IPS-11a (cell line): Measurements from ENCODE around the gene BICDL1.

Source experiments
- H3K4me3 ChIP-seq: one replicate; pipeline ENCODE4 v1.5.1; 2013; ENCODE audit warnings: low read depth, low read length, control low read depth

Gene BICDL1

DNA sequence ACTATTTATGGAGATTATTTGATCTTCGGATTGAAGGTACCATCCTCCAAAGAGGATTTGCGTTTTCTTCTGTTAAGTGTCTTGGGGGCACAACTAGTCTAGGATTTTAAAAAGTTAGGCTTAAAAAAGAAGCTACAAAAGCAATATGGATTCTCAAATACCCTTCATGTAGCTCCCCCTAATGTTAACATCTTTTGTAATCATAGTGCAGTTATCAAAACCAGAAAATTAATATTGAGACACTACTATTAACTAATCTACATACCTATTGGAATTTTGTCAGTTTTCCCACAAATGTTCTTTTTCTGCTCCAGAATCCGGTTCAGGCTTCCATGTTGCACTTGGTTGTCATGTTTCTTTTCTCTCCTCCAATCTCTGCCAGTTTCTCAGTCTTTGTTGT is 62.5 kb downstream of the BICDL1 start:
- H3K4me3 ChIP-seq: no peak overlapping the region

DNA sequence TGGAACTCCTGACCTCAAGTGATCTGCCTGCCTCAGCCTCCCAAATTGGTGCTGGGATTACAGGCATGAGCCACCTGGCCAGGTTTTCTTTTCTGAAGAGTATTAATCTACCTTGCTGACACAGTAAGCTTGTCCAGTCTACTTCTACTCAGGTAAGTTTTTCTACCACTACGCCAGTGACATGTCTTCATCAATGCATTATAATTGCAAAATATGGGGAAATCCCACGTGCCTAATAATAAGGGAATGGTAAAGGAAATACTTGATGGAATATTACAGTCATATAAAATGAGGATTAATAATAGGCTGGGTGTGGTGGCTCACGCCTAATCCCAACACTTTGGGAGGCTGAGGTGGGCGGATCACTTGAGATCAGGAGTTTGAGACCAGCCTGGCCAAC is 65.3 kb downstream of the BICDL1 start:
- no peak overlapping the region for H3K4me3 ChIP-seq

DNA sequence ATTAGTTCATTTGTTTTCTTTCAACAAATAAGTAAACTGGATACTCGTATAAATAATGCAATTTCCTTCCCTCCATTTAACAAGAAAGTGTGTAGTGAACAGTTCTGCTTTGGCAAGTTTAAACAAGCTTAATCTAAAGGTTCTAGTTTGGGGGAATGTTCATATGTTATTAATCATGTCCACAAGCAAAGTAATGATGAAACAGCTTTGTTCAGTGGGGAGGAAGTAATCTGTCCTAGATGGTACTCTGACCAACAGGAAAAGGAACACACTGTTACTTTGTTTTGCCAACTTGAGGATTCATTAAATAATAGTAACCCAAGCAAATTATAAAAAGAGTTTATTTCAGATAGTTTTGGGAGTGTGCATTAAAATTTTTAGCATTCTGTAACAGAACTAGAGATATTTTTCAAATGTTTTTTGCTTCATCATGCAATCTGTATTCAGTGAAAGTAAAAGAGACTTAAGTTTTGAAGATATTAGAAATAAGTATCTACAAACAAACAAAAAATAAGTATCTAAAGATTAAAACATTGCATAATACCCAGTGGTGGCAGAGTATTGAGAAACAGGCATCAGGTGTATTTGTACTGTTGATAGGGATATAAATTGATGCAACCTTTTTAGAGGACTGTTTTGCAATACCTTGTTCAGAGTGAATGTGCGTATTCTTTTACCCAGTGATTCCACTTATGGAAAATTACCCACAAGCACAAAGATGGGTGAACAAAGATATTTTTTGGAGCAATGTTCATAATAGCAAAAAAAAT is 66.4 kb downstream of the BICDL1 start:
- H3K4me3 ChIP-seq: no peak overlapping the region

DNA sequence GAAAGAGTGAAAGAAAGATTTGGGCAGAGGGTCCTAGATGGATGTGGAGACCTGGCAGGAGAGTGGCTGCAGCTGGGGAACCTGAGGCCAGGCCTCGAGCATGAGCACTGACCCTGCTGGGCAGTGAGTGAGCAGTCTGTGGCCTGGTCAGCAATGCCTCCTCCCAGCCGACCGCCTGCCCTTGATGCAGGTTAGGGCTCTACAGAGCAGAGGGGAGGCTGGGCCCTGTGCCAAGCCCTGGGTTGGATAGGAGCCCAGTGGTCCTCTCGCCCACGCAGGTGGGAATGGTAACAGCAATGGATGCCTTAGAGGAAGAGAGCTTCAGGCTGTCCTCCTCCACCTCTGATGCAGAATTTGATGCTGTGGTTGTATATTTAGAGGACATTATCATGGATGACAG is 67.7 kb downstream of the BICDL1 start:
- no peak overlapping the region for H3K4me3 ChIP-seq

DNA sequence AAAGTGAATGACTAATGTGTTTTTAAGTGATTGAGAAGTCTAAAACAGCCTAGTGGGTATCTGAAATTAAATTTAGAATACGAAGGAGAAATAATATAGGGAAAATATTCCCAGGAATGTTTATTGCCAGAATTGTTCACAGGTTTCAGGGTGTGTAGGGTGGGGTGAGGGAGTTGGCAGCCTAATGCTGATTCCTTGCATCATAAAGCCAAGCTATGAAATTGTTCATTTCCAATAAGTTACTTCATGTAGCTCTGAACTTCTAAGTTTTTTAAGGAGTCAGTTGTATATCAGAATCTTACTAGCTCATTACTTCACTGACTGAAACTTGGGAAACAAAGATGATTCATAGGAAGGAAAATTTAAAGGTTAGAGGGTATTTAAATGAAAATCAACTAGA is 71.2 kb downstream of the BICDL1 start:
- no peak overlapping the region for H3K4me3 ChIP-seq

DNA sequence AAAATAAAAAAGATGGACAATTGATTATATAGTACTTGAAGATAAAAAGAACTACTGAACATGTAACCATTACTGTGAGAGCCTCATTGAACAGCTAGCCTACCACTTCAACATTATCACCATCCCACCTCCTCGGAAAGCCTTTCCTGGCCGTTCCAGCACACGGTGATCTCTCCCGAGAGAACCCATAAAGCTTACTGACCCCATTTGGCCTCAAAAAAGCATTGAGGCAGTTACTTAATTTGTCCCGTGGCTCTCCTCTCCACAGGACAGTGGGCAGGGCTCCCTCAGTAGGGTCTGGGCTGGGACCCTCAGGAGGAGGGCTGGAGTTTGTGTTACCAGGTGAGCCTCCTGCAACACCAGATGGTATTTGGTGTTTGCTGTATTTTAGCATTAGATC is 71.7 kb downstream of the BICDL1 start:
- no peak overlapping the region for H3K4me3 ChIP-seq

DNA sequence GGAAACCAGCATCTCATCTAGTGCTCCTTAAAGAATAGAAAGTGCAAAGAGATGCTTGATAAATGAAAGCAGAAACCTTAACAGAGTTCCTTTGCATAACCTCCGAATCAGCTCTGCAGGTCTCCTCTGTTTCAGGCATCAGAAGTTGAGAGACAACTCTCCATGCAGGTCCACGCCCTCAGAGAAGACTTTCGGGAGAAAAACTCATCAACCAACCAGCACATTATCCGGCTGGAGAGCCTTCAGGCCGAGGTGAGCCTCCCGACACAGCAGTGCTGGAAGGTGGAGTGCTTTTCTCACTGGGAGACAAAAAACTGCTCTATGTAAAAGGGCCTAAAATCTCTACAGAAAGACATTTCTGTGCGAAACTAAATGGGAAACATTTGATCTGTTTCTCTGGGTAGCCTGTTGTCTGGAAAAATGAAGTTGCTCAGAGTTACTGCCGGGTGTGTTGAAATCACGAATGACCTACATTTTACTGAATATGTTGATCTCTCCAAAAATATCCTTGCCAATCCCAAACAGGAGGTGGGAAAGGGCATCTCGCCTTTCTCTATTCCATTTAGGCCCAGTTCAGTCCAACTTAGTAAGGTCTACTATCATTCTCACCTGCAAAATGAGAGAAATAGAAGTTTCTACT is 72.7 kb downstream of the BICDL1 start:
- no peak overlapping the region for H3K4me3 ChIP-seq

DNA sequence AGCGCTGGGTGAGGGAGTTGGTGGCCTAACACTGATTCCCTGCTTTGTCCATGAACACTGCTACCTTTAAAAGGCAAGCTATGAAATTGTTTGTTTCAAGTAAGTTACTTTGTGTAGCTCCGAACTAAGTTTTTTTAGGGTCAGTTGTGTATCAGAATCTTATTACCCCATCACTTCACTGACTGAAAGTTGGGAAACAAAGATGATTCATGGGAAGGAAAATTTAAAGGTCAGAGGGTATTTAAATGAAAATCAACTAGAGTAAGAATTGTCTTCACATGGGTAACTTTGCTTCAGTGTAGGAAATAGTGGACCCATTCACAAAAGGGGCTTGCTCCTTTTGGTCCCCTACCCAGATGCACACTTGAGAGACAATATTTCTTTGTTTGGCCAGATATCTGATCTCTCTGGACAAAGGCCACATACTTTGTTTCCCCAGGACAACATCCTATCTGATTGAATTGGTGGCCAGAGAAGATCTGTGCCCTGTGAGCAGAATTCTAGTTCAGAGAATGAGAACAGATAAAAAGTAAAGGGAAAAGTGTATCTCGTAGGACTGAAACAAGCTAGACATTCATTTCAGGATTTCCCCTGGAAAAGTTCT is 74.0 kb downstream of the BICDL1 start:
- H3K4me3 ChIP-seq: no peak overlapping the region

DNA sequence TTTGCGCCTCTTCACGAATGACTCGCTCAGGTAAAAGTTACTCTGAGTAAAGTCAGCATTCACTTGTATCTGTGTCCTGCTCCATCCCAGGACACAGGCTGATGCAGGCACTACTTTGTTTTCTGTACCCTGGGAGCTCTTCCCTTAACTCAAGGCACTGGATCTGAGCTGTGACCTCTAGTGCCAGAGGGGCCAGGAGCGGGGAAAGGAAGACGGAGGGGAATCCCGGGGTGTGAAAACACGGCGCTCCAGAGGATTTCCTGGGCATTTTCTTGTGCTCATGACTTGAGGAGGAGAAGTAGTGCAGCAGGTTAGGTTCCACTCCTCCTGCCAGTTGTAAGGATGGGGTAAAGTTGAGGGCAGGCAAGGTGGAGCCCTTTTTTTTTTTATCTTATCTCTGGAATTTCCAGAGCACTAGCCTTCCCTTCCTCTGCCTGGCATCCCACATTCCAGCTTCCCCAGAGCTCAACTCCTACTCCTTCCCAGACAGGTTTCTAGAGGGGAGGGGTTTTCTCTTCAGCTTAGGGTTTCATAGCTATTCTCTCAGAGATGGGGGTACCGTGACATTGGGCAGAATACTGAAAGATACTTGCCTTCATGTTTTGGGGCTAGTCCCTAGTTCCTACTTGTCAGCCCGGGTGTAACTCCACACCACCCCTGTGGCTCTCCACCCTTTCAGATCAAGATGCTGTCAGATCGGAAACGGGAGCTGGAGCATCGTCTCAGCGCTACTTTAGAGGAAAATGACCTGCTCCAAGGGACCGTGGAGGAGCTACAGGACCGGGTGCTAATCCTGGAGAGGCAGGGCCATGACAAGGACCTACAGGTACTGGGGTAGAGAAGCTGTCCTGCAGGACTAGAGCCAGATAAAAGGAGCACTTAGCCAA is 75.3 kb downstream of the BICDL1 start:
- no peak overlapping the region for H3K4me3 ChIP-seq

DNA sequence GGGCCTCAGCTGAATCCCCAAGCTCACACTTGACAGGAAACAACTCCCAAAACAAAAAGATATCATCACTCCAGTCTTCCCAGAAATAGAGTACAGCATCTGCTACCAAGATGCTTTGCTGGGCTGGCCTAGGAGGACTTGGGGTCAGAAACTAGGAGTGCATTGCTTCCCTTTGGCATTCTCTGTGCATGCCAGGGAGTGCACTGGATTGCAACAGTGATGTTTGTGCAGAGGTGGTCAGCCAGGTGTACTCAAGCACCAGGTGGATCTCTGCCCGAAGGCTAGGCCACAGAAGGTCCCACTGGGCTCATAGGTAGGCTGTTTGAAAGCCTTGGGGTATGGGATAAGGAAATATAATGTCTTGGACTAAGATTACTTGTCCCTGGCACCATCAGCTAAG is 76.4 kb downstream of the BICDL1 start:
- no peak overlapping the region for H3K4me3 ChIP-seq

DNA sequence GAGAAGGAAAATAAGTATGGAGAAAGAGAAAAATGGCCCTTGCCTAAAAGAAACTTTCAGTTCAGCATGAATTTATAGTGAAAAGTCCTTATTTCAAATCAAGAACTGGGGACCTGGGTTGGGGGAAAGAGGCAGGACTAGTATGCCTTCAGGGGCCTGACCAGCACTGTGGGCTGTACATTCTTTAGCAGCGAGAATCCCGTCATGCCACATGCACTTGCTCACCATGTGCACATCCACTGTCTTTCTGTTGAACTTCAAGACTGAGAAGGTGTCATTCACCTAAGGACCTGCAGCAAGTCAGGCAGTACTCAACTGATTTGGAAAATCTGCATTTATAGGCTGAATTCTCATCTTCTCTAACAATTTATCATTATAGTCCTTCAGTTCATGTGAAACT is 77.3 kb downstream of the BICDL1 start:
- H3K4me3 ChIP-seq: no peak overlapping the region

DNA sequence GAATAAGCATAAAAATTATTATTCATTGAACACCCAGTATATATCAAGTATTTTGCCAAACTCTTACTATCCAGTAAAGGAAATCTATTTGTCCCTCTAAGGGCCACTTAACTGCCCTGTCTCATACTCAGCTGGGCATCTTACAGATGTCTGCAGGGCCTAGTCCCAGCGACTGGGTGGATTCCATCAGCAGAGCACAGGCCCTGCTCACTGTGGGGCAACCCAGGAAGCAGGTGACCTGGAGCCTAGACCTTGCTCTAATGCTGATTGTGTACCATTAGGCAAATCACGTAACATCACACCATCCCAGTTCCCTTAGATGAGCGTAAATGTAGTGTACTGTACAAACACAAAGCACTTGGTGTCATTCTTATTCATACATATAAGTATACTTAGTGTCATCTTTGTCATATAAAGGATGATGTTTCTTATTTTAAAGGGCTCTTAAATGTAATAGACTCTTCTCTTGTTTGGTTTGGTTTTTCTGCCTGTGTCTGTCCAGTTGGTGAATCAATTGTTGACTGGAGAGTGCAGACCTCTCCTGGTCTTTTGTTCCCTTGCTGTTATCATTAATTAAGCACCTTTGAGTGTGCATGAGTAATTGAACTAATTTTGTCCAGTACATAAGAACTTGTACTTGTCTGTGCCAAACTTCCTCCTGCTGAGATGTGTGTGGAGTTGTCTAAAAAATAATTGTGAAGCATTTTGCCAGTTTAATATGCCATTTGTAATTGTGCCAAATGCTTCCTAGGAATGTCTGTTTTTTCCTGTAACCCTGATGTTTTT is 78.2 kb downstream of the BICDL1 start:
- H3K4me3 ChIP-seq: no peak overlapping the region

DNA sequence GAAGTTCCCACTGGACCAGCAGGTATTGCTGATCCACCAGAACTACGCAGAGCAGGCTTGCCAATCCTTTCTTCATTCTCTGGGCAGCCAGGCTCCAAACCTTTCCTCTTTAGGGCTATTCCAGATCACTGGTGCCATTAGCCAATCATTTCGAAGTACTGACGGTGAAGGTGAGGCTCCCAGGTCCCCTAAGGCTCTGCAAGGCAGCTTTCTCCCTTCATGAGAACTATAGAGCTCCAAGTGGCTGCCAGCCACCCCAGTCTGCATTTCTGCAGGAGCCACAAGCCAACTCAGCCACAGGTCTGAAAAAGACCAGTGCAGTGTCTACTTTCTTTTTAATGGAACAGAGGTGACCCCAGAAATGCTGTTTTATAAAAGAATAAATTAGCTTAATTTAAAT is 78.9 kb downstream of the BICDL1 start:
- H3K4me3 ChIP-seq: no peak overlapping the region

DNA sequence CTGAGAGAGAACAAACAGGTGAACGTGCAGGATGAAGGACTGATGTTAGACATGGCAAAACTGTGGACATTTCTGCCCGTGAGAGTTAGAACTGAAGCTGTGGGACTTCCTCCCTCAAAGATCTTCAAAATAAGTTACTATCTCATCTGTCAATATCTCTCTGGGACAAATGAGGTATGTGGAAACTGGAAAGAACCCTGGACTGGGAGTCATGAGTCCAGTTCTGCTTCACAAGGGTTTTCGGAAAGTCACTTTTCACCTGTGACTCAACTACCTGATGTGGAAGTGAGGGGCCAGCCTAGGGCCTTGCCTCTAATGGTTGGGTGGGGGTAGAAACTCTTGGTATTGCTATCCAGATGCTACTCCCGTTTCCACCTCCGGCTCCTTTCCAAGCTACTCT is 80.2 kb downstream of the BICDL1 start:
- H3K4me3 ChIP-seq: no peak overlapping the region

DNA sequence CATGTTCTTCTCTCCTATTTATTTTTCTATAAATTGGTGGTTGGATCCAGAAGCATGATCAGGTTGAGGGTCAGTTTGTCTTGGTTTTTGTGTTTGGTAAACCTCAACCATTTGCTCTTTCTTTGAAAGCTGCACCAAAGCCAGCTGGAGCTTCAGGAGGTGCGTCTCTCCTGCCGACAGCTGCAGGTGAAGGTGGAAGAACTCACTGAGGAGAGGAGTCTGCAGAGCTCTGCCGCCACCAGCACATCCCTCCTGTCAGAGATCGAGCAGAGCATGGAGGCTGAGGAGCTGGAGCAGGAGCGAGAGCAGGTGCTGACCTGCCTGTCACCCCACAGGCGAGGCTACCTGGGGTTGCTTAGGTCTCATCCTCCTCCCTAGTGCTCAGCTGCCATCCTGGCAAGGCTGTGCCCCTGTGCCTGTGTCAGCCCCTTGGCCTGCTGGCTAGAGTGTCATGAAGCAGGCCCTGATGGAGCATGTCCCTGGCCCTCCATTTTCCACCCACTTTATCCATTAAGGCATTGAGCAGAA is 82.5 kb downstream of the BICDL1 start:
- no peak overlapping the region for H3K4me3 ChIP-seq

DNA sequence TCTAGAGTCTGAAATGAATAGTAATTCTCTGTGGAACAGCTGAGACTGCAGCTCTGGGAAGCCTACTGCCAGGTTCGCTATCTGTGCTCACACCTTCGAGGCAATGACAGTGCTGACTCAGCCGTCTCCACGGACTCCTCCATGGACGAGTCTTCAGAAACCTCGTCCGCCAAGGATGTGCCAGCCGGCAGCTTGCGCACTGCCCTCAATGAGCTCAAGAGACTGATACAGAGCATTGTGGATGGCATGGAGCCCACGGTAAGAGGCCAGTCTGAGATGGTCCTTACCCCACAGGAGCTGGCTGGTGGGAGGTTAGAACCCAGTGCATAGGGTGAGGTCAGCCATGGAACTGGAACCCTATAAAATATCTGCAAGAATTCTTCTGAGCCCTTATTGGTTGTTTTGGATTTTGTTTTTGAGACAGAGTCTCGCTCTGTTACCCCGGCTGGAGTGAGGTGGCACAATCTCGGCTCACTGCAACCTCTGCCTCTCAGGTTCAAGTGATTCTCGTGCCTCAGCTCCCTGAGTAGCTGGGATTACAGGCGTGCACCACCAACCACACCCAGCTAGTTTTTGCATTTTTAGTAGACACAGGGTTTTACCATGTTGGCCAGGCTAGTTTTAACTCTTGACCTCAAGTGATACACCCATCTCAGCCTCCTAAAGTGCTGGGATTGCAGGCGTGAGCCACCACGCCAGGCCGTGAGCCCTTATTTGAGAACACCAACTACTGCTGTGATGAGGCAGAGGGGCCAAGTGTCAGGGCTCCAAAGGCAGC is 83.6 kb downstream of the BICDL1 start:
- H3K4me3 ChIP-seq: no peak overlapping the region

DNA sequence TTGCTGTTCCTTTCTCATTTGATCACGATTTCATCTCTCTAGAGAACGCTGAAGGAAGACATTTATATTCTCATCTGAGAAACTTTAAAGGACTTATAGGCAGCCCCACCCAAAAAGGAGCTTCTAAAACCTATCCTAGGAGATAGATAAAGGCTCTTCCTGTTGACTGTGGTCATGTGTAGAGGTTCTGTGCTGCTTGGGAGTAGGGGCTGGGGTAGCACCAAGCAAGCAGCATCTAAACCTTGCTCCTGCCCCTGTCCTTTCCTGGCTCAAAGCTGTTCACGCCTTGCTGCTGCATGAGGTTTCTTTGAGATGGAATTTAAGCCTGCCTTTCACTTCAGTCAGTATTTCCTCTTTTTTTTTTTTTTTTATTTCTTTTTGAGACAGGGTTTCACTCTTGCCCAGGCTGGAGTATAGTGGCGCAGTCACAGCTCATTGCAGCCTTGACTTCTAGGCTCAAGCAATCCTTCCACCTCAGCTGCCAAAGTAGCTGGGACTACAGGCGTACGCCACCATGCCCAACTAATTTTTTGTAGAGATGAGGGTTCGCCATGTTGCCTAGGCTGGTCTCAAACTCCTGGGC is 86.1 kb downstream of the BICDL1 start:
- no peak overlapping the region for H3K4me3 ChIP-seq

DNA sequence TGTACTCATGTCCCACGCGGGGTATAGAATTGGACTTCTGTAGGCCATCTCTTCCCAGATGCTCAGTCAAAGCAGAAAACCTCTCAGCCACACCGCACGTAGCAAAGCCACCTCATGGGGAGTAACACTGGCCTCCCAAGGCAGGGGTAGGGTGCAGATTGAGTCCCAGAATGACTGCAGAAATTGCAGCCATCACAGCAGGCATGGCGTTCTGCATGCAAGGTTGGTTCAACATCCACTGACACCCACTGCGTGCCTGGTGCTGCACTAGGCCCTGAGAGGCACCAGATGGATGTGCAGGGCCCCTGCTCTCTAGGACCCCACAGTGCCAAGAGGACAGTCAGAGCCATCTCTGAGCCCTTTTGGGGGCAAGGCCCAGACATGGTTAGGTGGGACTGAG is 87.6 kb downstream of the BICDL1 start:
- H3K4me3 ChIP-seq: no peak overlapping the region

DNA sequence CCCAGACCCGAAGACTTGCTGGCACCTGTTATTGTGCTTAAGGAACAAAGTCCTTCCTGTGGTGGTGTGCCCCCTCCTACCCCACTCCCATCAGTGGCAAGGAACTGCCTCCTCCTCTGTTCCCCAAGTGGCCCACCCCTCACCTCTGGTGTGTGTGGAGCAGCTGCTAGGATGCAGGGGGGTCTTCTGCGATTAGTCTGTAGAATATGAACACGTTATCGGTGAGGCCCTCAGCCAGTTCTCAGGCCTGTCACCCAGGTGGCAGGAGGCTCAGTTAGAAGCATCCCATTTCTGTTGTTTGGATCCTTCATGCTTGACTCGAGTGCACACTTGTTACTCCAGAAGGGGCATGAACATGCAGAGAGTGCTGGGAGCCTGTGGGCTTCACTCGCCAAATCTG is 88.2 kb downstream of the BICDL1 start:
- H3K4me3 ChIP-seq: no peak overlapping the region
